MM.1S (cell line): ENCODE measurements around the gene ZFHX3.

Experiments used
- DNase-seq: peaks from one replicate; pipeline ENCODE4 v3.0.0-alpha.2; 2015
- H2AFZ ChIP-seq: fragments of 300-600 bp; sonication (generic); 2 replicates; pipeline ENCODE4 v1.6.0; 2016; ENCODE audit warnings: antibody characterized with exemption, low read length
- H3F3A ChIP-seq: fragments of 300-600 bp; sonication (generic); 2 replicates; pipeline ENCODE4 v1.6.1; 2016; ENCODE audit warnings: mild to moderate bottlenecking, antibody characterized with exemption, low read length, moderate library complexity, mixed read lengths; ENCODE audit not compliant: insufficient read depth
- H3K27ac ChIP-seq: fragments of 300-600 bp; sonication (generic); 2 replicates; pipeline ENCODE4 v1.5.1; 2016; ENCODE audit warnings: mild to moderate bottlenecking, low read length
- H3K27me3 ChIP-seq: fragments of 300-600 bp; sonication (generic); replicated peaks from 2 replicates; pipeline ENCODE4 v1.6.0; 2016; ENCODE audit warnings: low read length; ENCODE audit not compliant: insufficient read depth
- H3K36me3 ChIP-seq: fragments of 300-600 bp; sonication (generic); replicated peaks from 2 replicates; pipeline ENCODE4 v1.6.1; 2016; ENCODE audit warnings: mild to moderate bottlenecking, low read length, mixed read lengths; ENCODE audit not compliant: insufficient read depth
- H3K4me1 ChIP-seq: fragments of 300-600 bp; sonication (generic); 2 replicates; pipeline ENCODE4 v1.6.1; 2016; ENCODE audit warnings: low read length, mixed read lengths
- H3K4me2 ChIP-seq: fragments of 300-600 bp; sonication (generic); 2 replicates; pipeline ENCODE4 v1.6.0; 2016; ENCODE audit warnings: low read depth, low read length
- H3K4me3 ChIP-seq: fragments of 300-600 bp; sonication (generic); 2 replicates; pipeline ENCODE4 v1.5.1; 2016; ENCODE audit warnings: low read length, mixed read lengths
- H3K79me2 ChIP-seq: fragments of 300-600 bp; sonication (generic); 2 replicates; pipeline ENCODE4 v1.6.1; 2016; ENCODE audit warnings: mixed run types, low read length, mixed read lengths
- H3K9ac ChIP-seq: fragments of 300-600 bp; sonication (generic); 2 replicates; pipeline ENCODE4 v1.6.1; 2016; ENCODE audit warnings: low read length, mixed read lengths
- H3K9me2 ChIP-seq: fragments of 300-600 bp; sonication (generic); replicated peaks from 2 replicates; pipeline ENCODE4 v1.6.1; 2016; ENCODE audit warnings: mild to moderate bottlenecking, low read length, mixed read lengths; ENCODE audit not compliant: insufficient read depth
- H3K9me3 ChIP-seq: fragments of 300-600 bp; sonication (generic); replicated peaks from 2 replicates; pipeline ENCODE4 v1.6.1; 2016; ENCODE audit warnings: mild to moderate bottlenecking, low read length, mixed read lengths; ENCODE audit not compliant: insufficient read depth
- H4K20me1 ChIP-seq: fragments of 300-600 bp; sonication (generic); 2 replicates; pipeline ENCODE4 v1.6.1; 2016; ENCODE audit warnings: mild to moderate bottlenecking, low read length, moderate library complexity, mixed read lengths; ENCODE audit not compliant: insufficient read depth
- CTCF ChIP-seq: fragments of 300-600 bp; sonication (generic); IDR thresholded peaks from 2 replicates; pipeline ENCODE4 v1.5.1; 2016; ENCODE audit warnings: antibody characterized with exemption, low read length, mixed read lengths
- EZH2 ChIP-seq: fragments of 300-600 bp; sonication (generic); optimal IDR thresholded peaks from 2 replicates; pipeline ENCODE3; 2017; ENCODE audit warnings: low read depth, mild to moderate bottlenecking, antibody characterized with exemption, low read length, mixed read lengths
- EZH2phosphoT487 ChIP-seq: fragments of 300-600 bp; sonication (generic); IDR thresholded peaks from 2 replicates; pipeline ENCODE4 v1.6.1; 2018; ENCODE audit warnings: antibody characterized with exemption, low read length

The ZFHX3 gene

GRCh38 chr16:72838586-72838910 is 209.4 kb downstream of the ZFHX3 start:
- Histone ChIP-seq H3F3A (no peaks in the 10 kb centered on the region), H2AFZ (no peak overlapping the region), H3K9me2 (no peaks in the 10 kb centered on the region), H3K36me3 (no peaks in the 10 kb centered on the region), H3K27ac (no peak overlapping the region), H3K27me3 (no peaks in the 10 kb centered on the region), H3K4me1 (no peaks in the 10 kb centered on the region), H3K4me3 (no peak overlapping the region), H3K79me2 (no peaks in the 10 kb centered on the region), H4K20me1 (no peaks in the 10 kb centered on the region), H3K9ac (no peak overlapping the region), H3K4me2 (no peak overlapping the region), H3K9me3 (no peaks in the 10 kb centered on the region)
- DNase-seq, result no peak
- TF ChIP-seq CTCF (no peak), EZH2 (no peak)

GRCh38 chr16:72837846-72838585 is 209.9 kb downstream of the ZFHX3 start:
- Histone ChIP-seq H3K4me2 (no peak overlapping the region), H3K36me3 (no peaks in the 10 kb centered on the region), H3K27ac (no peak overlapping the region), H3K79me2 (no peaks in the 10 kb centered on the region), H3K4me3 (no peak overlapping the region), H3K9me3 (no peaks in the 10 kb centered on the region), H3K4me1 (no peaks in the 10 kb centered on the region), H3K27me3 (no peaks in the 10 kb centered on the region), H2AFZ (no peak overlapping the region), H3F3A (no peaks in the 10 kb centered on the region), H4K20me1 (no peaks in the 10 kb centered on the region), H3K9ac (no peak overlapping the region), H3K9me2 (no peaks in the 10 kb centered on the region)
- TF ChIP-seq CTCF (no peak), EZH2phosphoT487 (no peak), EZH2 (no peak)
- DNase-seq, result no peak

- H3K9ac ChIP-seq, result no peak overlapping the region
- no peaks in the 10 kb centered on the region for H3K79me2 ChIP-seq
- H3K9me3 ChIP-seq, result no peaks in the 10 kb centered on the region
- no peak overlapping the region for H3K4me2 ChIP-seq
- no peak for DNase-seq
- no peak overlapping the region for H2AFZ ChIP-seq
- no peaks in the 10 kb centered on the region for H4K20me1 ChIP-seq
- TF ChIP-seq EZH2phosphoT487, result no peak
- TF ChIP-seq CTCF, result no peak
- TF ChIP-seq EZH2, result no peak
- no peaks in the 10 kb centered on the region for H3K9me2 ChIP-seq
- H3K27me3 ChIP-seq, result no peaks in the 10 kb centered on the region
- H3K27ac ChIP-seq, result no peak overlapping the region
- H3K4me1 ChIP-seq, result no peaks in the 10 kb centered on the region
- H3K4me3 ChIP-seq, result no peak overlapping the region
- no peaks in the 10 kb centered on the region for H3F3A ChIP-seq
- H3K36me3 ChIP-seq, result no peaks in the 10 kb centered on the region
Measured at GRCh38 chr16:72836985-72837384, 210.9 kb downstream of the ZFHX3 start.
